GM21737 (cell line): ENCODE data around the gene IL1R2.
"Not testable (repeated sequence)": the region's sequence is repeated elsewhere in the genome, so short reads cannot be mapped to it uniquely, and the experiment has no call there.

ENCODE experiments used
- ATAC-seq: cut with Tn5 transposase; IDR thresholded peaks from one replicate; pipeline ENCODE4 v1.9.1; 2021; ENCODE audit warnings: mild to moderate bottlenecking, moderate library complexity; ENCODE audit not compliant: unreplicated experiment

IL1R2 gene

GRCh38 chr2:101995804-101996203 is 4.0 kb downstream of the IL1R2 start:
- no peak for ATAC-seq

- ATAC-seq, result no peak
Observed at GRCh38 chr2:101998556-101998895, 6.8 kb downstream of the IL1R2 start.

GRCh38 chr2:101998896-101999789 is 7.4 kb downstream of the IL1R2 start:
- no peak for ATAC-seq

DNA sequence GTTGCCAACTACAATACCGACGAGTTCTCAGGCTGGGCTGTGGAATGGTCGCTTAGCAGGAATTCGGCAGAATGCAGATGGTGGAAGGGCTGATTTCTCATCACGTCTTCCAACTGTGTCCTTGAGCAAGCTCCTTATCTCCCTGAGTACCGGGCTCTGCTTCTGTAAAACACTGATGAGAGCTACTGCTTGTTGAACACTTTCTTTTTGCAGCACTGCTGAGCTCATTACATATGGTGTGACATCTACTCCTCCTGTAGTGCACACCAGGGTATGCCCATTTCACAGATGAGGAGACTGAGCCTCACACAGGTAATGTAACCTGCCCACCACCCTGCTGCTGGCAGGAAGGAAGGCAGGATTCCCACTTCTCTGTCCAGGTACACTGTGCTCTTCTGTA is 8.3 kb downstream of the IL1R2 start:
- ATAC-seq, result no peak

DNA sequence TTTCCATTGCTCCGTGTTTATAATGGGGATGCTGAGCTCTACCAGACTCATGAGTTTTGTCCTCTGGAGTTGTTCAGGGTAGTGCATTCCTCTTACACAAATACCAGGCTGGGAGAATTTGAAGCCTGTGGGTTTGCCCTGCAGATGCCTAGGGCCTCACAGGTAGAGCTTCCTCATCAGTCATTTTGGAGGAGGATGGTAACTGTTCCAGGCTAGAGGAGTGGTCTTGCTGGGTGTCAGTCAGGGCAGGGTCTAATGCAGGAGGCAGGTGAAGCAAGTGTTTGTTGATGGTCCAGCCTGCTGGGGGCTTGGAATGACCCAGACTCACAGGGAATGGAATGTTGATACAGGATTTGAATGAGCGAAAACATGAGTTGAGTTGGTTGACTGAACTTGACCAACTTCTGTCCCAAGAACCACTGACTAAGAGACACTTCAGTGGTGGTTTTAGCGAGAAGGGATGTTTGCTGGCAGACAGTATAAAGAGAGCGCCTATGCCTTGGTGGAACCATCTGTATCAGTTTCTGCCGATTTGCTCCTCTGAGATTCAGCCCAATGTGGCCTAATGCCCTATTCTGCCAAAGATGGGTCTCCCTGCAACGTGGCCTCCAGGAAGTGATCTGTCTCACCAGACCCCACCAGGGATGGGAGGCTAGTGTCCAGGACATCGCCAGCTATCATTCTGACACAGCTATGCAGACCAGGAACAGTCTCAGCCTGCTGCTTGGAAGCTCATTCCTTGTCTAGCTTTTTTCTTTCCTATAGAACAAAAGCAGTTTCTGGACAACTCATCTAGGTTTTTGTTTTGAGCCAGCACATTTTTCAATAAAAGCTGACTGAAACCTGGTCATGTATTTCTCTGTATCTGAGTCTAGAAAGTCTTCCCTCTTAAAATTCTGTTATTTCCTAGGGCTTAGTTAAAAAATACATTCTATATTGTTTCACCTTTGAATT is 9.3 kb downstream of the IL1R2 start:
- ATAC-seq, result no peak

DNA sequence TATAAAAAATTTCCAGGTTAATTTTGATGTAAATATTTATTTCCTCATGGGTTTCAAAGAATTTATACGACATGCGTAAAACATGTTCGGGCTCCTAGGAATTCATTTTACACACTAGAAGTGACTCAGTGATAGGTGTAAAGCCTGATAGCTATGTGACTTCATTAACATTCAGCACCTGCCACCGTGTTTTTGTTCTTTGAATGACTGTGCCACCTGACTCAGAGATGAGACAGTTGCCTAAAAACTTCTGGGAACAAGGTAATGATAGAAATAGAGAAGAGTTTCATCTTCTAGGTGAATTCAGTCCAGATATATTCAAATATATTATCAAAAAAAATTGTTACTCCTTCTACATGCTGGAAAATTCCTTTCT is 10.0 kb downstream of the IL1R2 start:
- ATAC-seq, result no peak

GRCh38 chr2:102002228-102002627 is 10.5 kb downstream of the IL1R2 start:
- ATAC-seq, result no peak

GRCh38 chr2:102002909-102003308 is 11.1 kb downstream of the IL1R2 start:
- not testable (repeated sequence) for ATAC-seq

GRCh38 chr2:102003696-102004095 is 11.9 kb downstream of the IL1R2 start:
- ATAC-seq, result no peak

- no peak for ATAC-seq
Observed at GRCh38 chr2:102004581-102004980, 12.8 kb downstream of the IL1R2 start.

DNA sequence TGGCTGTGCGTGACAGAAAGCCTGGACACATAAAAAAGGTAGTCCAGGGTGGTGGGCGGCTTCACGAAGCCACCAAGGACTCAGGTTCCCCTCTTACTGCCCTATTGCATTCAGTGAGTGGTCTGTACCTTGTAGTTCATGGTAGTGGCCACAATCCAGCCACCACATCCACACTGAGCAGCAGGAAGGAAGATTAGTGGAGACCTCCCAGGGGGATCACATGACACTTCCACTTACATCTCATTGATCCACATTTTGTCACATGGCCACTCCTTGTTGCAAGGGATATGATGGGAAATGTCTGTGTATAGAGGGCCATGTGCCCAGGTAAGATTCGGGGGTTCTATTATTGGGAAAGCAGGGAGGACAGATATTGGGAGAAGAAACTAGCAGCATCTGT is 13.7 kb downstream of the IL1R2 start:
- no peak for ATAC-seq

- ATAC-seq, result no peak
Observed at GRCh38 chr2:102005989-102006885, 14.5 kb downstream of the IL1R2 start.

DNA sequence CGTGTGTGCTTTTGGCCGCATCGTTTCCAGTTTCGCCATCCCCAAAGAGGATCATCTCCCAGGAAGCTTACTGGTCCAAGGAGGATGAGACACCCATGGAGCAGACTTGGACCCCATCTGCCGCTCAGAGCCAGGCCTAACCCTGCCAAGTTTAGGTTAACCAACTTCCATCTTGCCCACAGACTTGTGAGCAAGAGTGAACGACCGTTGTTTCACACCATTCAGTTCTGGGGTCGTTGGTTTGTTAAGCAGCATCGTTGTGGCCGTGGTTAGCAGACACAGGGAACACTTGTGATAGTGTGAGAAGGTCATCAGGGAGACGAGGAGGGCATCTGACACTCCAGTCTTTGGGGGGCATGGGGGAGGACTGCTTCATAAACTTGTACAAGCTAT is 15.1 kb downstream of the IL1R2 start:
- no peak for ATAC-seq

GRCh38 chr2:102008490-102008889 is 16.7 kb downstream of the IL1R2 start:
- ATAC-seq, result no peak

- ATAC-seq, result no peak
Observed at GRCh38 chr2:102009557-102009956, 17.8 kb downstream of the IL1R2 start.

DNA sequence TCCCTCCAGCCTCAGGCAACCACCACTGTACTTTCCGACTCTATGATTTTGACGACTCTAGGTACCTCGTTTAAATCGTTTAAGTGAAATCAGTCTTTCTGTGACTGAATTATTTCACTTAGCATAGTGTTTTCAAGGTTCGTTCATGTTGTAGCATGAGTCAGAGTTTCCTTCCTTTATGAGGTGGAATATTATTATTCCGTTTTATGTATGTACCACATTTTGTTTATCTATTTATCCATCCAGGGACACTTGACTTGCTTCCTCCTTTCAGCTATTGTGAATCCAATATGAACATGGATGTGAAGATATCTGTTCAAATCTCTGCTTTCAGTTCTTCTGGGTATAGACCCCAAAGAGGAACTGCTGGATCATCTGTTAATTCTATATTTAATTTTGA is 19.1 kb downstream of the IL1R2 start:
- no peak for ATAC-seq

GRCh38 chr2:102012061-102012614 is 20.4 kb downstream of the IL1R2 start:
- no peak for ATAC-seq

GRCh38 chr2:102013206-102014040 is 21.7 kb downstream of the IL1R2 start:
- ATAC-seq, result no peak

DNA sequence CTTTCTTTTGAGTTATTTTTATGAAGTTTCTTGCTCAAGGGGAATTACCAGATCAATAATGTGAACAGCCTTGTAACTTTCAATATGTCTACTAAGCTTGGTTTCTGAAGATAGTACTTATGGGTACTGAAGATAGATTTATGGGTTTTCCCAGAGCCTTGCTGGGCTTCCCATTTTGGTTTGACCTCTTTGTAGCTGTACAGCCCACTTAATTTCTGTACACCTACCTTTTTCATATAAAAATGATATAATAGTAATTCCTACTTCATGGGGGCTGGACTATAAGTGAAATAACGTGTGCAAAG is 22.2 kb downstream of the IL1R2 start:
- no peak for ATAC-seq

GRCh38 chr2:102015399-102015798 is 23.6 kb downstream of the IL1R2 start:
- no peak for ATAC-seq
